NCI-H748 treated with DMSO at 0.1 percent for 48 hours (cell line): Measurements from ENCODE around the gene ZBTB26.

Experiments
- DNase-seq: peaks from one replicate; lab custom pipeline; 2025; lab: John Stamatoyannopoulos, UW

The ZBTB26 gene

DNA sequence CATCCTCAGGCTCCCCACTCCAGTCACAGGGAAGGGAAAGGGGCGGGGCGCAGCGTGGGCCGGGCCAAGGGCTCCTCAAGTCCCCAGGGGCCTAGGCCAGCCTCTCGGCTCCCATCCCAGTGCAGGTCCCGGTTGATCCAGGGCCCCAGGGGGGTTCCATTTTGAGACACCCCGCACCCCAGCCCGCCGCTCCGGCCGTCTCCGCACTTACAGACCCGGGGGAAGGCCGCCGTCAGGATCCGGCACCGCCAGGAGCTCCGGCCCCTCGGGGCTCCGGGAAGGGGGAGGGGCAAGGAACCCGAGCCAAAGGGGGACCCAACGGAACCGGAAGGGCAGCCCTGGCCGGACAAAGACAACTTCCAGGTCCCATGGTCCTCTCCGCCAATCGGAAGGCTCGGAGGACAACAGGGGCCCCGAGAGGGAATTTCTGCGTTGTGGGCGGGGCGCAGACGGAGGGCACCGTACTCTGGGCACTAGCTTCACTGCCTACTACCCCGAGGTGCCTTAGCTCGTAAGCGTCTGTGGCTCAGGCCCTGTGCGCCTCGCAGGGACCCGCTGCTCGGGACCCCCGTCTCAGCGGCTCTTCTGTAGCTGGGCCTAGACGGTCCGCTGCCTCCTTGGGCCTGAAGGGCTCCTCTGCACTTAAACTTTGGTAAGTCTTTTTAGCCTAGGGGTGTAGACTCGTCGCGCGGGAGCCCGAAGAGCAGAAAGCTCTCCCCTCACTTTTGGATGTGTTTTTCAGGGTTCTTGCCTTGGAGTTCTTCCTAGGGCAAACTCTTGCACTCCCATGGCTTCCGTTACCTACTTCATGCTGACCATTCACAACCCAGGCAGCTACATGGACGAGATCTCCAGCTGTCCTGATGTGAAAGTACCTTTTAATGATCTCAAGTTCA lies at the start of gene ZBTB26:
ZBTB26 (minus strand) TSS at position 287 of the 896 bp plus-strand sequence. CDS start 11,578 bp downstream, outside the sequence.
- peak; percentile 83 for DNase-seq

DNA sequence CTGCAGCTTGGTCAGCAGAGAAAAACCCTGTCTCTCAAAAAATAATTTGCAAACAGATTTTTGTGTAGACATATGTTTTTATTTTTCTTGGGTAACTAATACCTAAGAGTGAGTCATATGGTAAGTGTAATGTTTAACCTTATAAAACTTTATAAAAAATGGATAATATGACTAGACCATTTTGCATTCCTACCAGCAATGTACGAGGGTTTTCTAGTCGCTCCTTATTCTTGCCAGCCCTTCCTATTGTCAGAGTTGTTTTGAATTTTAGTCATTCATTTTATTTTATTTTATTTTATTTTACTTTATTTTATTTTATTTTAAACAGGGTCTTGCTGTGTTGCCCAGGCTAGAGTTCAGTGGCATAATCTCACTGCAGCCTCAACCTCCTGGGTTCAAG lies 47.3 kb upstream of the ZBTB26 start:
- no peak for DNase-seq

GRCh38 chr9:122975196-122975595 lies 43.9 kb upstream of the ZBTB26 start:
- no peak for DNase-seq

- DNase-seq, result no peak
Observed at GRCh38 chr9:122961139-122961538, 29.8 kb upstream of the ZBTB26 start.

- no peak for DNase-seq
Observed at GRCh38 chr9:122955961-122956360, 24.6 kb upstream of the ZBTB26 start.

- no peak for DNase-seq
Observed at GRCh38 chr9:122954253-122954691, 23.0 kb upstream of the ZBTB26 start.

DNA sequence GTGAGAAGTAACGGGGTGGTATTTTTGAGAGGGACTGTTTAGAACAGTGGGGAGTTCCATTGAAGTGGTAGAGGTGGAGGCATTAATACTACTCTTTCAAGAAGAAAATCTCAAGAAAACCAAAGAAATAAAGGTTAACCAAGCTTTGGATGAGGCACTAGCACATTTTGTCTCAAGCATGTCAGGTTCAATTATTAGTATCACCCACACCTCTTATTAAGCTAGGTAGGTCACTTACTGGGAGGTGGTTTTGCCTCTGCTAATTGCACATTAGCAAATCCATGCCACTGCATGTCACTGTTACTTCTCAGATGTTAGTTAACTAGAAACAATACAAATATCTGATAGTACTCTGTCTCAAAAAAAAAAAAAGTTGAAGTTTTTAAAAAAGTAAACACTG lies 19.7 kb upstream of the ZBTB26 start:
- DNase-seq, result no peak

GRCh38 chr9:122950263-122950662 lies 19.0 kb upstream of the ZBTB26 start:
- DNase-seq, result no peak

DNA sequence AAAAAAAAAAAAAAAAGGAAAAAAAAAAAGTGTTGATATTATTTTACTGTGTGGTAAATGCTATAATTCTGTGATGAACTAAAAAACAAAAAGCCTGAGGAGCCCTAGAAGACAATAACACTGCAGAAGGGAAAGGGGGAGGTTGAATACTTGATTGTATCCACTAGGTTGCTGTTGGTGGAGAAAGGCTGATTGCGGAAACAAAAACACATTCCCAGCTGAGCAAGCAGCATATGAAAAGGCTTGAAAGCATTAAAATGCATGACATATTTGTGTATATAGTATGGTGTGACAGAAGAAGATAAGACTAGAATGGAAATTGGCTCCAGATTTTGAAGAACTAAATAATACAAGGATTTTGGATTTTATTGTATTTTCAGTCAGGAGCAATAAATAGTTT lies 18.4 kb upstream of the ZBTB26 start:
- DNase-seq, result no peak

DNA sequence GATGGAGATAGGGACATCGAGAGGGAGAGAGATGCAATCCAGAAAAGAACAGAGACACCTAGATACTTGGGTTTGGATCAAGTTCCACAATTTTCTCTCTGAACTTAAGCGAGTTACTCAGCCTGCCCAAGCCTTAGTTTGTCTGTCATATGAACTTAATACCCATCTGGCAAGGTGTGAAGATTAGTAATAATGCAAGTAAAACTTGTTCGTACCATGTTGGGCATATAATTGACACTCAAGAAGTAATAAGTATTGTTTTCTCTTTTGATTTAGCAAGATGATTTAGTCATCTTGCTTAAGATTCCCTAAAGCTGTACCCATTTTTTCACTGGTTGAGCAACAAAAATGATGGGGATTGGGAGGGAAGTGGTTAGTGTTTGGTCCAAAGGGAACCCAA lies 17.0 kb upstream of the ZBTB26 start:
- DNase-seq, result no peak

DNA sequence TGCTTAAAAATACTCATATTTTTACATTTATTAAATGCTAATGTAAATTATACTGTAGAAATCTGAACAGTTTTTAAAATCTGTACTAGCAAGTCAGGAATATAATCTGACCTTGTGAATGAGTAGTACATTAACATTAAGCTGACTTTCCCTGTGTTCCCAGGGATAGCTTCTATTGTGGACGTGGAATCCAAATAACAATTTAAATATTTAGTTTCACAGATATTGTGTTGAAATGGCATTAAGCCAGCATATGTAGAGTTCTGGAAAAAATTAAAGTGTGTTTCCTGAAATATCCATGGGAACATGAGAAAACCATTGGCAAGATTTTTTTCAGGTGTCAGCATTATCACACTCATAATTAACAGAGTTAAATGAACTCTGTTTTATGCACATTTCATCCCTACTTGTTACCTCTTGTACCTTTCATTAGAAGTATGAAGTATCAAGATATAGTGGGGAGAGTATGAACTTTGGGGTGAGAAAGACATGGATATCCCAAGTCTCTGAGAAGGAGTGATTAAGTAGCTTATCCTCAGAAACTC lies 15.2 kb upstream of the ZBTB26 start:
- DNase-seq, result no peak

DNA sequence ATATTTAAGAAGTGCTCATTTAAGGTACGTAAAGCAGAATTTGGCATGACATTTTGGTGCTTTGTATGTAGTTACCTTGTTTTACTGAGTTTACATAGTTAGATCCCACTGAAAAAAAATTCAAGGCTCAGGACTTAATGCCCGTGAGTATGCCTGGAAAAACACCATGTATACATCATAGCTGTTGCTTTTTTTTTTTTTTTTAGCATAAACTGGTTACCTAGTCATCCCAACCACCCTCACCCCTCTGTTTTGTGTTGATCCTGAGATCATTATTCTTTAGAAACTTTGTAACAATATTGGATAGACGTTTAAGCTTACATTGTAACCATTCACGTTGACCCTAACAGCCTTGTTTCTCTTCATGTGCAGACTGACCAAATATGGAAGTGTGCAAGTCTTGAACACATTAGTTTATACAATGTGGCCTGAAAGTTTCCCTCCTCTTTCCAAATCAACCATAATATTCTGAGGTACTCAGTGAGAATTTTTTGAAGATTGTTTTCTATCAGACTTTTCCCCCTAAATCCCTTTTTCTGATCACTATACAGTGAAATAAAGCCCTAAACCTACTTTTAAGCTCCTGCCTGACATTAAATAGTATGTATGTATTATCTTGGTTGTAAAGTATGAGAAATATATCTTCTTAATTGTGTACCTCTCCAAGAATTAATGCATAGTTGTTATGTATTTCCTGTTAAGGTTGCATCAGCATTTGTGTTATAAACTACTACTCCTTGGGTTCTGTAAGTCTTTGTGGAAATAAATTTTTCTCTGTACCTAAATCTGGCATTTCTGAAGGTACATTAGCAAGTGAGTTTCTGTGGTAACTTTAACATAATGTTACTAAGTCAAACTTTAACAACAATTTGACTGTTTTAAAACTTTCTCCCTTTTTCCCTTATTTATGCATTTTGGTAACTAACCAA lies 13.9 kb upstream of the ZBTB26 start:
- DNase-seq, result no peak

DNA sequence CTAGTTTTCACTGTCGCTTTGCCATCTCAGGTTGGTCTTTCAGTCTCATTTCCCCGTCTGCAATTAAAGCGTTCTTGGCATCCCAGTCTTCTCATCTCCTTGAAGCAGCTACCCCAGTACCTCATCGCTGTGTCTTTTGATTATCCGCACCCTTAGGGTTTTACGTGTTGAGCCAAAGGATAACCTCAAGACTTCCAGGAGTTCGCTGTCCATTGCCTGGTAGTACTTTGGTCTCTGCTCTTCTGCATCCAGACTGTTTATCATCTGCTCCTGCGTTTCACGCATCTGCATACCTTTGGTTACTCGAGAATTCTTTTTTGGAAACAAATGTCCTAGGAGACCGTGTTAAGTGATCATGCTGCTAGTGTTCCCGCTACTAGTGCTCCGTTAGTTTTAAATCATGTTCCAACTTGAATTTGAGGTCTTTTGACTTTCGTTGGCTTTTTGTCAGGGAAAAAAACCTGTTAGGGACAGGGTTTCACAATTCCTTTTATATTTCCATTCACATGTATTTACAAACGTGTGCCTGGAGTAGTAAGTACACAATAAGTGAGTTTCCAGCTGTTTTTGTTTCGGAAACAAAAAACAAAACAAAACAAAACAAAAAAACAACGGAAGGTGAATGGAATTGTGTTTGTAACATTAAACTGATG lies 10.4 kb upstream of the ZBTB26 start:
- DNase-seq, result no peak

GRCh38 chr9:122940749-122941581 lies 9.7 kb upstream of the ZBTB26 start, which contains the start of gene RABGAP1:
TSS of gene RABGAP1 (plus strand) at chr9:122941020. CDS start at chr9:122957060, 16,040 bp downstream.
- peak; percentile 91 for DNase-seq

DNA sequence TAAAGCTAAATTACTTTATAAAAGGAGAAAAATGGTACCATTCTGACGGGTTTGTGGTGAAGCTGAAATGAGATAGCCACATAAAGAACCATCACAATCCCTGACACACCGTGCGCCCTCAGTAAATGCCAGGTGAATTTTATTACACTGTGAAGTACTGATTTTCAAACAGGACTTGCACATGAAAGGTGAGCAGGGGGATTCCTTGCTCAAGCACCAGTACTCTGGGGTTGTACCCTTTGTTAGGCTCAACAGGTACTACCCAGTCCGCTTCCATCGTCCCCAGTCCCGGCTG lies 9.1 kb upstream of the ZBTB26 start:
- DNase-seq, result no peak

GRCh38 chr9:122939601-122940000 lies 8.3 kb upstream of the ZBTB26 start:
- no peak for DNase-seq

DNA sequence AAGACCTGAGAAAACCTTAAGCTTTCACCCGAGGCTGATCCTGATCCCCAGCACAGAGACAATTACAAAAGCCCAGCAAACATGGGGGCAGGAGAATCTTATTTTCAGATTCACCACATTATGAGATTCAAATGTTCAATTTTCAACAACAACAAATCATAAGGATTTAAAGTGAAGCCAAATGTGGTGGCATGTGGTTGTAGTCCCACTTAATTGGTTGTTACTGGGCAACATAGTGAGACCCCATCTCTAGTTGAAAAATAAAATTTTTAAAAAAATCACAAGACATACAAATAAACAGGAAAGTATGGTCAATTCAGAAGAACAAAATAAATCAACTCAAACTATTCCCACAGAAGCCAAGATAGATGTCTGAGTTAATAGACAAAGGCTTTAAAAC lies 5.6 kb upstream of the ZBTB26 start:
- no peak for DNase-seq

- DNase-seq, result no peak
Observed at GRCh38 chr9:122936464-122936863, 5.2 kb upstream of the ZBTB26 start.

GRCh38 chr9:122930541-122931225 lies 629 bp downstream of the ZBTB26 start:
- DNase-seq, result no peak

DNA sequence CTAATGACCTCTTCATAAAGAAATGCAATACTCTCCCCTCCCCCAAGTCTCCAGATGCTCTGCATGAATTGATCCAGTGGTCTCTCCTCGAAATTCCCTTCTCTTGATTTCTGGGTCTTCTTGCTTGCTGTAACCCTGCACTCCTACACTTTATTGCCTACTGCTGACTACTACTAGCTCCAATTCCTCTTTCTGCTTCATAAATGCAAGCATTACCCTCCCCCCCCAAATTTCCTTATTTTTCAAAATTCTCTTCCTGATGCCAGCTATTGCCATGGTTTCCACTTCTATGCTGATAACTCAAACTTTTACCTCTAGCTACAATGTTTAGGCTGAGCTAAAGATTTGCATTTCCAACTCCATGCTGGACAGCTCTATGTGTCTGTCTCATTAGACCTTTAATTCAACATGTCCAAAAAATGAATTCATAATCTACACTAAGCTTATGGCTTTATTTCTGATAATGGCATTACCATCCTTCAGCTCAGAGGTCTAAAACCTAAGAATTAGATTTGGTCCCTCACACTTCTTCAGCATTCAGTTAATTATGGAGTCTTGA lies 1.4 kb downstream of the ZBTB26 start:
- no peak for DNase-seq
